Small intestine (tissue), 7 donors: ENCODE measurements around the gene FYB1. TPM values are rescaled to one million over a fixed set of nuclear protein-coding genes. Genes with fewer than 3 reads are reported as not detected.
A peak's percentile ranks its signal among the peaks of the same experiment; 100 is the strongest.

Experiments
- DNase-seq, 2 donors: peaks; one replicate each; pipeline versions ENCODE4 v3.0.0 to v3.0.0-alpha.2; 2013
- FAIRE-seq: peaks from 2 replicates; lab custom pipeline; 2012; peaks lifted over from hg19 to GRCh38; lab: Jason Lieb, UNC
- H3K27ac ChIP-seq, 3 donors: one replicate each; pipeline ENCODE4 v1.5.1; 2013; ENCODE audit warnings: low read length in 2 of 3, mild to moderate bottlenecking in 2 of 3, control low read depth in 1 of 3, inconsistent platforms in 1 of 3, low read depth in 1 of 3, moderate library complexity in 1 of 3
- H3K27me3 ChIP-seq, 3 donors: one replicate each; pipeline ENCODE4 v1.6.1; 2013; ENCODE audit warnings: low read length in 3 of 3, inconsistent platforms in 1 of 3; ENCODE audit not compliant: control insufficient read depth in 3 of 3, insufficient read depth in 3 of 3
- H3K36me3 ChIP-seq, 3 donors: one replicate each; pipeline ENCODE4 v1.6.1; 2013; ENCODE audit warnings: low read length in 3 of 3, inconsistent platforms in 1 of 3, low read depth in 1 of 3, mild to moderate bottlenecking in 1 of 3, moderate library complexity in 1 of 3; ENCODE audit not compliant: control insufficient read depth in 3 of 3, insufficient read depth in 2 of 3
- H3K4me1 ChIP-seq, 3 donors: one replicate each; pipeline ENCODE4 v1.6.1; 2013; ENCODE audit warnings: low read length in 2 of 3, inconsistent platforms in 1 of 3, low read depth in 1 of 3, mild to moderate bottlenecking in 1 of 3, moderate library complexity in 1 of 3; ENCODE audit not compliant: control insufficient read depth in 3 of 3, insufficient read depth in 2 of 3
- H3K4me3 ChIP-seq, 3 donors: one replicate each; pipeline ENCODE4 v1.5.1; 2013; ENCODE audit warnings: low read length in 3 of 3, control low read depth in 1 of 3, inconsistent platforms in 1 of 3, low read depth in 1 of 3, mild to moderate bottlenecking in 1 of 3, moderate library complexity in 1 of 3
- H3K9me3 ChIP-seq, 2 donors: one replicate each; pipeline ENCODE4 v1.6.1; 2013; ENCODE audit warnings: low read depth in 1 of 2, low read length in 1 of 2; ENCODE audit not compliant: control insufficient read depth in 2 of 2, insufficient read depth in 1 of 2
- WGBS, 3 donors: extraction: QIAGEN DNeasy Blood & Tissue Kit; methylation state at CpG; one replicate each; pipeline ENCODE4 v1.1.7; 2013; 5-methylcytosine and 5-hydroxymethylcytosine counted together
- polyA plus RNA-seq, 4 donors: library from polyadenylated mRNA; stranded (reverse) in 3 of 4; unstranded in 1 of 4; fragments of 200-250 nt in 3 of 4; fragments of 120-200 nt in 1 of 4; gene quantifications; one replicate each; pipeline versions ENCODE4 v1.2.1 to v1.2.3, GENCODE V29; 2013
- donor health status: healthy with polysubstance abuse.
- donor health status: control.
- donor health status: control.
- donor health status: Bipolar disorder and iron deficiency.
- donor health status: healthy.

FYB1 gene
- polyA plus RNA-seq, 4 donors = 3.5 to 12.4 (median 4.9) TPM

DNA sequence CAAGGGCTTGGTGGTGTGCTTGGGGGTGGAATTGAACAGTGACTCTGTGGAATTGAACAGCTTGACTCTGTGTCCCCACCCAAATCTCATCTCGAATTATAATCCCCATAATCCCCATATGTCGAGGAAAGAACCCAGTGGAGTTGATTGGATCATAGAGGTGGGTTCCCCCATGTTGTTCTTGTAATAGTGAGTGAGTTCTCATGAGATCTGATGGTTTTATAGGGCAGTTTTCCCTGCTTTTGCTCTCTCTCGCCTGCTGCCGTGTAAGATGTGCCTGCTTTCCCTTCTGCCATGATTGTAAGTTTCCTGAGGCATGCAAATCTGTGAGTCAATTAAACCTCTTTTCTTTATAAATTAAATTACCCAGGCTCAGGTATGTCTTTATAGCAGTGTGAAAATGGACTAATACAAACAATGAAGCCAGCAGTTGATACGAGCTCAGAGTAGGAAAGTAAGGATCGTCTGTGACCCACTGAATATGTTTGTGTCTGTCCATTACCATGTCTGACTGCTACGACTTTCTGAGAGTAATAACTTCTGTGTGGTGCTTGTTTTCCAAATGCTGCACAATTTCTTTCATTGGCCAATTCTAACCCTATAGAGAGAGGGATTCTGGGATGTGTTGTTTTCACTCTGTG is 127.3 kb downstream of the FYB1 start:
- 77 to 80% (median 77%) methylated on average over 7 of the region's 7 CpGs for WGBS, 3 donors
- Histone ChIP-seq H3K4me3 (no peak overlapping the region), H3K4me1 (peaks cover 0 to 8% (median 0%) of the 10 kb centered on the region in 3 donors), H3K27ac (no peak overlapping the region), H3K36me3 (no peaks in the 10 kb centered on the region), H3K27me3 (no peaks in the 10 kb centered on the region), H3K9me3 (no peaks in the 10 kb centered on the region)
- FAIRE-seq (no peak), DNase-seq (no peak)

DNA sequence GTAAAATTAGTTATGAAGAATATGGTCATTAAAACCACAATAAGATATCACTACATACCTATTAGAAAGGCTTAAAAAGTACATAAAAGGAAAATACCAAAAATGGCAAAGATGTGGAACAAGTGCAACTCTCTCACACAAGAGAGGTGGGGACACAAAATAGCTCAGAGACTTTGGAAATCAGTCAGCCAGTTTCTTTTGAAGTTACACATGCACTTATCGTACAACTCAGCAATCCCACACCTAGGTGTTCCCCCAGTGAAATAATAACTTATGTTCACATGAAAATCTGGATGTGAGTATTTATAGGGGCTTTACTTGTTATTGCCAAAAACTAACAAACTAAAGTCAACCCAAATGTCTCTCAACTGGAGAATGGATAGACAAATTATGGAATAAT is 135.4 kb downstream of the FYB1 start:
- Histone ChIP-seq H3K9me3 (no peaks in the 10 kb centered on the region), H3K4me1 (no peaks in the 10 kb centered on the region), H3K27ac (no peak overlapping the region), H3K4me3 (no peak overlapping the region), H3K36me3 (no peaks in the 10 kb centered on the region), H3K27me3 (peaks cover 0 to 3% (median 0%) of the 10 kb centered on the region in 3 donors)
- DNase-seq = no peak
- 81 to 88% (median 85%) methylated on average over 1 of the region's 1 CpG for WGBS, 3 donors
- no peak for FAIRE-seq

DNA sequence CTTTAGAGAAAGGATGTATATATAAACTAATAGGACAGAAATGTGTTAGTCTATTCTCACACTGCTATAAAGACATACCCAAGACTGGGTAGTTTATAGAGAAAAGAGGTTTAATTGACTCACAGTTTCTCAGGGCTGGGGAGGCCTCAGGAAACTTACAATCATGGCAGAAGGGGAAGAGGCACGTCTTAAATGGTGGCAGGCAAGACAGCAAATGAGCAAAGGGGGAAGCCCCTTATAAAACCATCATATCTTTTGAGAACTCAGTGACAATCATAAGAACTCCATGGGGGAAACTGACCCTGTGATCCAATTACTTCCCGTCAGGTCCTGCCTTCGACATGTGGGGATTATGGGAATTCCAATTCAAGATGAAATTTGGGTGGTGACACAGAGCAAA is 136.4 kb downstream of the FYB1 start:
- Histone ChIP-seq H3K4me1 (no peaks in the 10 kb centered on the region), H3K27me3 (peaks cover 0 to 3% (median 0%) of the 10 kb centered on the region in 3 donors), H3K9me3 (no peaks in the 10 kb centered on the region), H3K27ac (no peak overlapping the region), H3K36me3 (no peaks in the 10 kb centered on the region), H3K4me3 (no peak overlapping the region)
- 80 to 90% (median 89%) methylated on average over 3 of the region's 3 CpGs for WGBS, 3 donors
- FAIRE-seq = no peak
- DNase-seq = no peak

DNA sequence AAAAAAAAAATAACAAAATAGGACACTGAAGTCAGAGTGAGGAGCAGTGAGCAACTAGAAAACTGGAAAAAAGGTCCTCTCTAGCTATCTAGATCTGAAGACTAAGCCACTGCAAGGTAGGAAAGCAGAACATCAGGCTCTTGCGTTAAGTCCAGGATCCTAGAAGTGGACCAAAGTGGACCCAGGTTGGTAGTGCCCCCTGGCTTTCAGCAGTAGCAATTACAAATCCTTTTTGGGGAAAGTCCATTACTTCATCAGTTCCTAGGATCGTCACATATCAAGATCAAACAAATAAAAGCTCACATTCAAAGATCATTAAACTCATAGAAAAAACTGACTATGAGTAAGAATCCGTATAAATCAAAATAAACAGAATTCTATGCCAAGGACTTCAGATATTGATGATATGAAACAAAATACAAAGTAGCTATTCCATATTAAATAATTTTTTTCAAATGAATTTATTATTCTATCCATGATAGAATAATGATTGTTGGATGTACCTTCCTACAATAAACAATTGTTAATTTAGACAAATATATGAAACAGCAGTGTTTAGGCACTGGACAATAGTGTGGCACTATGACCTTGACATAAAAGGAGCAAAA is 138.7 kb downstream of the FYB1 start:
- 3 to 9% (median 6%) methylated on average over 3 of the region's 3 CpGs for whole genome bisulfite sequencing, 3 donors
- H3K27me3 ChIP-seq = peaks cover 0 to 3% (median 0%) of the 10 kb centered on the region in 3 donors
- no peak overlapping the region for H3K27ac ChIP-seq
- H3K9me3 ChIP-seq = no peaks in the 10 kb centered on the region
- H3K4me1 ChIP-seq = no peaks in the 10 kb centered on the region
- H3K36me3 ChIP-seq = no peaks in the 10 kb centered on the region
- no peak overlapping the region for H3K4me3 ChIP-seq
- DNase-seq = peak; percentile 59 to 62
- no peak for FAIRE-seq

DNA sequence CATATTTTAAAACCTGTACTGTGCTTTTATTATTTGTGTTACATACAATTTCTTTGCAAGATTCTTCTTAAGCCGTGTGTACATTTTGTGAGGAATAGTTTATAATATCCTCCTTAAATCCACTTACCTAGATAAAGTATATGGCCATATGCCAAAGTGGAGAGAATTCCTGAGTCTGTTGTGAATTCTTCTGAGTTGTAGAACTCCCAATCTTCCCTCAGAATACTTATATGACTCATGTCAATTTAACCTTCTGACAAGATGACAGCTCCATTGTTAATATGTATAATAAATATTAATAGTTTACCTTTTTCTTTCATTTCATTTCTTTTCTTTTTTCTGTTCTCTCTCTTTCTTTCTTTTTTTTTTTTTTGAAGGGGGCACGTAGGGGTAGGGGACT is 139.2 kb downstream of the FYB1 start:
- DNase-seq (no peak), FAIRE-seq (no peak)
- WGBS, 3 donors = 48 to 67% (median 58%) methylated on average over 2 of the region's 2 CpGs
- Histone ChIP-seq H3K9me3 (no peaks in the 10 kb centered on the region), H3K4me1 (no peaks in the 10 kb centered on the region), H3K4me3 (no peak overlapping the region), H3K27me3 (peaks cover 0 to 3% (median 0%) of the 10 kb centered on the region in 3 donors), H3K27ac (no peak overlapping the region), H3K36me3 (no peaks in the 10 kb centered on the region)

DNA sequence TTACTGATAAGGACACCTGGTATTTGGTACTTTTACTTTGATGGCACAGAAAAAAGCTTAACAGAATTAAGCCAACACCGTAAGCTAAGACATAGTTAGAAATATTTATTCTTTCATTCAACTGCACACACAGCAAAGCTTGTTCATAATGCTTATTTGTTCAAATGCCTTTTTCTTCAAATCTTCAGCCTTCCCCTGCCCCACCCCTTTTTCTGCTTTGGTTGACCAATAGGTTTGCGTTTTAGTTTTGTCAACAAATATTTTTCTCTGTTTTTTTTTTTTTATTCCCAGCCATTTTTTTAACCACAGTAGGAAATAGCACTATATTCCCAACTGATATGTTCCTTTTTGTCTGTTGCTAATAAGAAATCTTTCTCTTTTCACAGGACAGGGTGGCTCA is 140.2 kb downstream of the FYB1 start:
- no peaks in the 10 kb centered on the region for H3K4me1 ChIP-seq
- H3K27ac ChIP-seq = no peak overlapping the region
- WGBS, 3 donors = 62 to 76% (median 75%) methylated on average over 2 of the region's 2 CpGs
- peaks cover 0 to 3% (median 0%) of the 10 kb centered on the region in 3 donors for H3K27me3 ChIP-seq
- no peaks in the 10 kb centered on the region for H3K36me3 ChIP-seq
- no peak for DNase-seq
- no peak for FAIRE-seq
- H3K4me3 ChIP-seq = no peak overlapping the region
- H3K9me3 ChIP-seq = no peaks in the 10 kb centered on the region

DNA sequence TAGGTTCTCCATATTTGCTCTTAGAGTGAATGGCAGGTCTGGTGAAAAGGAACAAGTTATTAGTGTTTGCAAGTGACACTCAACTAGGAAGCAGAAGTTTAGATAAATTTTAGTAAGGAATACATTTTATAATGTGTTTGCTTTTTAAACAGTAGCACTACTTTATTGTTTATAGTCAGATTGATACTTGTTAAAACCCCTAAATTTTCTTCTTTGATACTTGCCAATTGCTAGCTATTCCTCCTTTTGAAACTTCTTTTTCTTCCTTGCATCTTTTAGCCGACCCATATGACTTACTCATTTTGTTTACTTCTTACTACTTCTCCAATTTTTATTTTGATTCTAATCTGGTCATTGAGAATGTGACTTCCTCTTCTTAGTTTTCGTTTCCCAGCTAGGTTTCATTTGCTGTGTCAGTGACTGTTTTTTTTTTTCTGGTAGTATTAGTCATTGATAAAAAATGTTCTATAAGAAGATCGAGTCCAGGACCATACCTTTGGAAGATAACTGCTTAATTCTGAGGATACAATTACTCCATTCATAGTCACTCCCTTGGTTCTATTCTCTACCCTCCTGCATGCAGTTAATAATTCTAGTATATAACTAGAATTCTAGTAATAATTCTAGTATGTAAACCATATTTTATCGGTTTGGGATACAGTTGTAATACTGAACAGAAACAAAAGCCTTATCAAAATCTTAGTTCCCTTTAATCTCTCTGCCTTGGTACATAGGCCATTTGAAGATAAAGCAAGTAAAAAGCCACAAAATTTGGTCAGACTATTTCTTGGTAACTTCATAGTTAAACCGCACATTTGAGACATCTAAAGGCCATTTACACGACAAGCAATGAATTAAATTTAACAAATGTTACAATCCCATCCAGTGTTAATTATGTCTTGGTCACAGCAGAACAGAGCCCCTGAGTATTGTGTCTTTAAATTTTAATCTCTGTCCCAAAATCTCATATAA is 142.3 kb downstream of the FYB1 start:
- no peak overlapping the region for H3K4me3 ChIP-seq
- no peak overlapping the region for H3K27ac ChIP-seq
- FAIRE-seq (peak; percentile 33), DNase-seq (peak in 1 of 2 donors; percentile 8)
- H3K4me1 ChIP-seq = no peaks in the 10 kb centered on the region
- peaks cover 0 to 3% (median 0%) of the 10 kb centered on the region in 3 donors for H3K27me3 ChIP-seq
- H3K36me3 ChIP-seq = no peaks in the 10 kb centered on the region
- 23 to 38% (median 24%) methylated on average over 6 of the region's 6 CpGs for WGBS, 3 donors
- H3K9me3 ChIP-seq = no peaks in the 10 kb centered on the region

DNA sequence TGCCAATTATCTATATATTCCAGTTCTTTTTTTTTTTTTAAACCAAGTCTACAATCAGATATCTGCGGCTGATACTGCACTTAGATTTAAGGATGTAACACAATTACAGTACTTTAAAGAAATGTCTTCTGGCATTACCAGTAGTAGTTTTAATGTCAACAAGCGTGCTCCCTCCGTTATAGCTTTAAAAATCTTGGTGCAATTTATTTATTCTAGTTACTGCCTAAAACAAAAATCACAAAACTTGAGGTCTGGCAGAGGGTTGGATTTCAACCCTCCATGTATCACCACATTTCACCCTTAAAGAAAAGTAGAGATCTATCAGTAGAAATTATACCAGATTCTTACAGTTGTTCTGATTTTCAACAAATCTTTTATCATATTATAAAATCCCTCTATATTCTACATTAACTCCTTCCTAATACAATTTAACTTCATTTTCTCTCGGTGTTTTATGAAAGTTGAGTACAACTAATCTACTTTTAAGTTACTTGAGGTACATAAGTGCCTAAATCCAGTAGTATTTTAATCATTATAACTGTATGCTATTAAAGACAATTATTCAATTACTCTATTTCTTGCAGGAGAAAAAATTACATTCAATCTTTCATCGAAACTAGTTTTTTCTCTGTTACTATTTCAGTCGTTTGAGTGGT is 143.1 kb downstream of the FYB1 start:
- Histone ChIP-seq H3K36me3 (no peaks in the 10 kb centered on the region), H3K27ac (no peak overlapping the region), H3K4me1 (no peaks in the 10 kb centered on the region), H3K4me3 (no peak overlapping the region), H3K27me3 (peaks cover 0 to under 1% (median 0%) of the 10 kb centered on the region in 3 donors), H3K9me3 (no peaks in the 10 kb centered on the region)
- 81 to 88% (median 86%) methylated on average over 6 of the region's 6 CpGs for WGBS, 3 donors
- DNase-seq (no peak), FAIRE-seq (no peak)
